Epithelial cell of esophagus (primary cell): ENCODE data around the gene SIGLEC12.

Experiments
- DNase-seq: peaks from one replicate; pipeline ENCODE4 v3.0.0; 2010; ENCODE audit warnings: low read depth
- H3K4me3 ChIP-seq: 2 replicates; pipeline ENCODE4 v1.5.1; 2011; ENCODE audit warnings: mild to moderate bottlenecking, low read length, control low read depth
- CTCF ChIP-seq: IDR thresholded peaks from 2 replicates; pipeline ENCODE4 v1.5.1; 2011; ENCODE audit warnings: low read depth, mild to moderate bottlenecking, low read length, control low read depth, inconsistent platforms; ENCODE audit not compliant: insufficient read depth; ENCODE audit errors: missing control alignments

The SIGLEC12 gene

GRCh38 chr19:51546650-51547396, 45.2 kb upstream of the SIGLEC12 start:
- no peak for DNase-seq
- H3K4me3 ChIP-seq, result no peak overlapping the region
- TF ChIP-seq CTCF, result no peak

- H3K4me3 ChIP-seq, result no peak overlapping the region
- DNase-seq, result no peak
- TF ChIP-seq CTCF, result no peak
Observed at GRCh38 chr19:51546107-51546649, 44.6 kb upstream of the SIGLEC12 start.

- DNase-seq, result no peak
- TF ChIP-seq CTCF, result no peak
- no peak overlapping the region for H3K4me3 ChIP-seq
Observed at GRCh38 chr19:51544038-51544437, 42.4 kb upstream of the SIGLEC12 start.

GRCh38 chr19:51542699-51543098, 41.1 kb upstream of the SIGLEC12 start:
- no peak for TF ChIP-seq CTCF
- H3K4me3 ChIP-seq, result no peak overlapping the region

GRCh38 chr19:51541458-51542357, 40.1 kb upstream of the SIGLEC12 start:
- DNase-seq, result no peak
- no peak overlapping the region for H3K4me3 ChIP-seq
- no peak for TF ChIP-seq CTCF

More at GRCh38 chr19:51542699-51543098, 41.1 kb upstream of the SIGLEC12 start:
- no peak for DNase-seq

- H3K4me3 ChIP-seq, result no peak overlapping the region
- no peak for DNase-seq
- TF ChIP-seq CTCF, result no peak
Observed at GRCh38 chr19:51539821-51540366, 38.3 kb upstream of the SIGLEC12 start.
